ENCODE measurements around the gene SYTL2.

The SYTL2 gene

GRCh38 chr11:85825616-85826015 lies 14.7 kb upstream of the SYTL2 start:
- no peak for TF ChIP-seq USF1 (IDR thresholded peaks at IDR 0.05)
- TF ChIP-seq EGR1 (IDR thresholded peaks at IDR 0.05): no peak
- TF ChIP-seq CEBPB (IDR thresholded peaks at IDR 0.05): no peak
- no peak for TF ChIP-seq MAX (IDR thresholded peaks at IDR 0.05)
- no peak for TF ChIP-seq YY1 (IDR thresholded peaks at IDR 0.05; ENCODE audit: low read depth)
- TF ChIP-seq TCF12 (IDR thresholded peaks at IDR 0.05; ENCODE audit: low read depth): no peak
- no peak for TF ChIP-seq TEAD4 (IDR thresholded peaks at IDR 0.05)
- no peak for TF ChIP-seq TAF1 (IDR thresholded peaks at IDR 0.05; ENCODE audit: low read depth)
- TF ChIP-seq FOXM1 (IDR thresholded peaks at IDR 0.05; ENCODE audit: borderline replicate concordance, low read depth): no peak
- no peak for TF ChIP-seq ZBTB7A (IDR thresholded peaks at IDR 0.05; ENCODE audit: low read depth)
- no peak for TF ChIP-seq RAD21 (IDR thresholded peaks at IDR 0.05; ENCODE audit: low read depth)
- no peak for TF ChIP-seq EP300 (IDR thresholded peaks at IDR 0.05; ENCODE audit: borderline replicate concordance)
- no peak for TF ChIP-seq REST (IDR thresholded peaks at IDR 0.05; ENCODE audit: low read depth)
- TF ChIP-seq CREB1 (IDR thresholded peaks at IDR 0.05; ENCODE audit: low read depth): no peak

GRCh38 chr11:85823816-85824215 lies 12.9 kb upstream of the SYTL2 start:
- TF ChIP-seq USF1 (IDR thresholded peaks at IDR 0.05): no peak
- no peak for TF ChIP-seq ZBTB7A (IDR thresholded peaks at IDR 0.05; ENCODE audit: low read depth)
- no peak for TF ChIP-seq TEAD4 (IDR thresholded peaks at IDR 0.05)
- no peak for TF ChIP-seq EGR1 (IDR thresholded peaks at IDR 0.05)
- TF ChIP-seq CREB1 (IDR thresholded peaks at IDR 0.05; ENCODE audit: low read depth): no peak
- TF ChIP-seq CEBPB (IDR thresholded peaks at IDR 0.05): no peak
- TF ChIP-seq TAF1 (IDR thresholded peaks at IDR 0.05; ENCODE audit: low read depth): no peak
- TF ChIP-seq RAD21 (IDR thresholded peaks at IDR 0.05; ENCODE audit: low read depth): no peak
- no peak for TF ChIP-seq YY1 (IDR thresholded peaks at IDR 0.05; ENCODE audit: low read depth)
- TF ChIP-seq REST (IDR thresholded peaks at IDR 0.05; ENCODE audit: low read depth): no peak
- no peak for TF ChIP-seq TCF12 (IDR thresholded peaks at IDR 0.05; ENCODE audit: low read depth)
- TF ChIP-seq NFIC (IDR thresholded peaks at IDR 0.05): no peak
- TF ChIP-seq MAX (IDR thresholded peaks at IDR 0.05): no peak
- TF ChIP-seq FOXM1 (IDR thresholded peaks at IDR 0.05; ENCODE audit: borderline replicate concordance, low read depth): no peak
- TF ChIP-seq EP300 (IDR thresholded peaks at IDR 0.05; ENCODE audit: borderline replicate concordance): no peak

GRCh38 chr11:85822814-85823213 lies 11.9 kb upstream of the SYTL2 start:
- no peak for TF ChIP-seq EP300 (IDR thresholded peaks at IDR 0.05; ENCODE audit: borderline replicate concordance)
- TF ChIP-seq REST (IDR thresholded peaks at IDR 0.05; ENCODE audit: low read depth): no peak

GRCh38 chr11:85821636-85822035 lies 10.7 kb upstream of the SYTL2 start:
- TF ChIP-seq USF1 (IDR thresholded peaks at IDR 0.05) (no peak), EGR1 (IDR thresholded peaks at IDR 0.05) (no peak), TEAD4 (IDR thresholded peaks at IDR 0.05) (no peak), REST (IDR thresholded peaks at IDR 0.05; ENCODE audit: low read depth) (no peak), CREB1 (IDR thresholded peaks at IDR 0.05; ENCODE audit: low read depth) (no peak), ZBTB7A (IDR thresholded peaks at IDR 0.05; ENCODE audit: low read depth) (no peak)
